Left colon (tissue), 2 donors: Measurements from ENCODE around the gene ST8SIA5. TPM values are rescaled to one million over a fixed set of nuclear protein-coding genes. Genes with fewer than 3 reads are reported as not detected.
"Not testable (repeated sequence)": the region's sequence is repeated elsewhere in the genome, so short reads cannot be mapped to it uniquely, and the experiment has no call there.

Experiments
- ATAC-seq: fragments of 200-7000 bp; cut with Tn5 transposase; one replicate; pipeline ENCODE4 v1.9.1; 2020; ENCODE audit warnings: mild to moderate bottlenecking, moderate library complexity
- DNase-seq, 2 donors: peaks; one replicate each; pipeline ENCODE4 v3.0.0-alpha.2; 2020
- intact Hi-C, 2 donors: fragments of 100-400 bp; cut with DNase I in 1 of 2; cut with micrococcal nuclease in 1 of 2; formaldehyde crosslinking; loops; one replicate each; pipeline versions ENCODE4 v1.11.2 to v1.14.0; 2022; cut with DNase I, micrococcal nuclease
- long read RNA-seq: library from polyadenylated mRNA; unstranded; transcript quantifications from one replicate; pipeline ENCODE4 v2.0.0, GENCODE V29; 2021
- total RNA-seq, 2 donors: library from RNA; stranded (reverse); fragmentation: NEBNext Ultra II Directional; extraction: Animal tissue kit (Norgen Biotek cat#: 25700); gene quantifications; one replicate each; pipeline ENCODE4 v1.2.1, GENCODE V29; 2021
- donor health status: DM: no; HTN: no; CAD: no.
- donor health status: DM: yes; HTN: yes; CAD: no.

Gene ST8SIA5, protein sequence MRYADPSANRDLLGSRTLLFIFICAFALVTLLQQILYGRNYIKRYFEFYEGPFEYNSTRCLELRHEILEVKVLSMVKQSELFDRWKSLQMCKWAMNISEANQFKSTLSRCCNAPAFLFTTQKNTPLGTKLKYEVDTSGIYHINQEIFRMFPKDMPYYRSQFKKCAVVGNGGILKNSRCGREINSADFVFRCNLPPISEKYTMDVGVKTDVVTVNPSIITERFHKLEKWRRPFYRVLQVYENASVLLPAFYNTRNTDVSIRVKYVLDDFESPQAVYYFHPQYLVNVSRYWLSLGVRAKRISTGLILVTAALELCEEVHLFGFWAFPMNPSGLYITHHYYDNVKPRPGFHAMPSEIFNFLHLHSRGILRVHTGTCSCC
- total RNA-seq, result under 1 TPM; 0.58 to 0.59 TPM
- long read RNA-seq, result 0 reads

GRCh38 chr18:46756559-46757201 is at the start of gene ST8SIA5:
Gene ST8SIA5, minus strand, starts transcription at chr18:46757053. Its CDS starts 545 bp downstream, at chr18:46756508.
- no peak for ATAC-seq
- intact Hi-C loops, result no loop called here
- DNase-seq, result no peak

DNA sequence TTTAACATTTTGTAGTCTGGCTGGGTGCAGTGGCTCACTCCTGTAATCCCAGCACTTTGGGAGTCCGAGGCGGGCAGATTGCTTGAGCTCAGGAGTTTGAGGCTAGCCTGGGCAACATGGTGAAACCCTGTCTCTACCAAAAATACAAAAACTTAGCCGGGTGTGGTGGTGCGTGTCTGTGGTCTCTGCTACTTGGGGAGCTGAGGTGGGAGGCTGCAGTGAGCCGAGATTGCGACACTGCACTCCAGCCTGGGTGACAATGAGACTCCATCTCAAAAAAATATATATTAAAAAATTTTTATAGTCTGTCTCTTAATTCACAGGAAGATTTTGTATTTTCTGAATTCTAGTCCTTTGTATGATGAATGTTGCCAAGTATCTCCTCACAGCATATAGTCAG is 39.1 kb upstream of the ST8SIA5 start:
- ATAC-seq, intact Hi-C loops, DNase-seq: not testable (repeated sequence)

GRCh38 chr18:46794607-46795006 is 37.8 kb upstream of the ST8SIA5 start:
- no peak for DNase-seq
- ATAC-seq, result no peak
- intact Hi-C loops, result no loop called here

- DNase-seq, result no peak
- no peak for ATAC-seq
- intact Hi-C loops, result no loop called here
Measured at GRCh38 chr18:46793565-46793964, 36.7 kb upstream of the ST8SIA5 start.

- DNase-seq (no peak), ATAC-seq (no peak)
- intact Hi-C loops, result no loop called here
Measured at GRCh38 chr18:46789088-46789487, 32.2 kb upstream of the ST8SIA5 start.

DNA sequence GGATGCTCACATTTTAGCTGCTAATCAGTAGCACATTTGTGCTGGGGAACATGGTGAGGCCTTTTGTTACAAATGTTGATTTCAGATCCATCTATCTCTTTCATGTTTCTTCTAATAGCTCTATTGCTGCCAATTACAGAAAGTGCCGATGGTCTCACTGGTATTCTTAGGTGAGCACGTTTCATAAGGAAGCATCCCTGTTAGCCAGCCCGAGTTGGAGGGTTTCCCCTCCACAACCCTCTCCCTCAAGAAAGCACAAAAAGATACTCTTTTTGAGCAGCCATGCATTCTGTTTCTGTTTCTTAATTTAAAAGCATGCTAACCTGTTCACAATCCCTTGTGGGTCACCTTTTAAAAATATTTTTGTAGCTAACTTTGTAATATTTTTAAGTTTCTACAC is 30.8 kb upstream of the ST8SIA5 start:
- DNase-seq (no peak), ATAC-seq (no peak)
- intact Hi-C loops, result no loop called here

GRCh38 chr18:46772357-46772756 is 15.5 kb upstream of the ST8SIA5 start:
- intact Hi-C loops, result no loop called here
- DNase-seq (no peak), ATAC-seq (no peak)

- intact Hi-C loops, result no loop called here
Measured at GRCh38 chr18:46771141-46771540, 14.3 kb upstream of the ST8SIA5 start.

GRCh38 chr18:46770708-46771107 is 13.9 kb upstream of the ST8SIA5 start:
- no peak for DNase-seq
- ATAC-seq, result no peak
- intact Hi-C loops, result no loop called here

More at GRCh38 chr18:46771141-46771540, 14.3 kb upstream of the ST8SIA5 start:
- DNase-seq (no peak), ATAC-seq (no peak)

GRCh38 chr18:46768166-46768921 is 11.5 kb upstream of the ST8SIA5 start:
- intact Hi-C loops, result no loop called here
- DNase-seq, result no peak
- ATAC-seq, result no peak

GRCh38 chr18:46767217-46767616 is 10.4 kb upstream of the ST8SIA5 start:
- intact Hi-C loops, result no loop called here
- DNase-seq (no peak), ATAC-seq (no peak)

DNA sequence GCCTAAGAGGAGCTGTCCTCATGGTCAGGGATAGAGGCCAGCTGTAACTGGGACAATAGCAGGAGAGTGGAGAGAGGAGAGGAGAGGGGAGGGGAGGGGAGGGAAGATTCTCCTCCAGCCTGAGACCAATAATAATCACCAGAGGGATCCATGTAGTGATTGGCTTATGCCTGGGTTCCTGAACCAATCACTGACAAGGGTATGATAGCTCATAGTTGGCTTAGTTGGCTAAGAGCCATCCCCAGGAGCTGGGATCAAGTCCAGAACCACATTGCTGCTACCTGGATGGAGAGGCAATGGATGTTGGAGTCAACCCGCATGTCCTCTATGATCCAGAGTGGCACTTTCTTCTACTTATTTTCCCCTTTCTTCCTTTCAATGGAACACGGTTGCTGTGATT is 7.7 kb upstream of the ST8SIA5 start:
- DNase-seq (no peak), ATAC-seq (no peak)
- intact Hi-C loops, result no loop called here

- no peak for ATAC-seq
- intact Hi-C loops, result no loop called here
- no peak for DNase-seq
Measured at GRCh38 chr18:46761059-46761769, 4.4 kb upstream of the ST8SIA5 start.

- intact Hi-C loops, result no loop called here
- peak in 1 of 2 donors; percentile 41 for DNase-seq
- ATAC-seq, result peak; percentile 59
Measured at GRCh38 chr18:46759890-46760289, 3.0 kb upstream of the ST8SIA5 start.

DNA sequence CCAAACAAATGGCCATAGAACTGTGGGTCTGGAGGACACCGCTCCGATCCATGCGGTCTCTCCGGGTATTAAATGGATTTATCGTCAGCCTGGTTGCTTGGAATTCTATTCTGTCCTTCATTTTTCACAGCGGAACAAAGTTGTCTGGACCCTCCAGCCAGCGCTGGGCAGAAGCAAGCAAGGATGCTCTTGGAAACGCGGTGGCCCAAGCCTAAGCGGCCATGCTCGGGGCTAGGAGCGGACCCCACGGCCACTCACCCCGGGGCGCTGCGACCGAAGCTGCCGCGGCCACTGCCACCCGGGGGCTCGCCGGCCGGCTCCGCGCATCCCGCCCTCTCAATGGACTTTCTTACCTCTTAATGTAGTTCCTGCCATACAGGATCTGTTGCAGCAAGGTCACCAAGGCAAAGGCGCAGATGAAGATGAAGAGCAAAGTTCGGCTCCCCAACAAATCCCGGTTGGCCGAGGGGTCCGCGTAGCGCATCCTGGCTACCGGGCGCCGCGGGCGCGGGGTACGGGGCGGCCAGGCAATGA is 761 bp downstream of the ST8SIA5 start:
- DNase-seq (no peak), ATAC-seq (no peak)
- intact Hi-C loops, result no loop called here

GRCh38 chr18:46755315-46756024 is 1.4 kb downstream of the ST8SIA5 start:
- intact Hi-C loops, result no loop called here
- ATAC-seq, result no peak
- no peak for DNase-seq

GRCh38 chr18:46754661-46755292 is 2.1 kb downstream of the ST8SIA5 start:
- no peak for DNase-seq
- no peak for ATAC-seq
- intact Hi-C loops, result no loop called here

DNA sequence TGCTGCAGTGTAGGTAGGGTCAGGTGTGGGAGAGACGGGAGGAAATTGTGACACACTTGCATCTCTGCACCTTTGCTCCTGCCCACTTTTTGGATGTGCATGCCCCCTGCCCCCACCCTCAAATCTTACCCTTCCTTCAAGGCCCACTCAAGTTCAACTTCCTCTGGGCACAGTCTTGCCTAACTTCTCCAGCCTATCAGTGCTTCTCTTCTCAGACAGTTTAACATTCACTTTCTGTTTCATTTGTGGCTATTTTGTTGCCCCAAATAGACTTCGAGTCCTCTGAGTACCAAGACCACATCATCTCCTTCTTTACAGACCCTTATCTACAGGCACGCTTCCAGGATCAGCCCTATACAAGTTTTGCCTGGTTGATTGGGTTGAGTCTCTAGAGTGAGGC is 2.7 kb downstream of the ST8SIA5 start:
- DNase-seq (no peak), ATAC-seq (no peak)
- intact Hi-C loops, result no loop called here
